ENCODE results near the gene RNF44. TPM values are rescaled to one million over a fixed set of nuclear protein-coding genes. Genes with fewer than 3 reads are reported as not detected.

RNF44 gene
- total and polyA plus RNA-seq, 7 donors, result 7.6 to 64.0 (median 15.0) TPM

- H3K4me3 ChIP-seq, result no peak overlapping the region
- DNase-seq, result no peak
- H3K27me3 ChIP-seq, result peaks cover 0 to 29% (median 0%) of the 10 kb centered on the region in 3 donors
- no peak overlapping the region for H3K27ac ChIP-seq
- no peak for TF ChIP-seq POLR2AphosphoS5 (IDR thresholded peaks at IDR 0.05)
- no peak for TF ChIP-seq CTCF (IDR thresholded peaks at IDR 0.05)
- TF ChIP-seq EP300 (IDR thresholded peaks at IDR 0.05), result no peak
- TF ChIP-seq POLR2A (IDR thresholded peaks at IDR 0.05), result no peak
- no peaks in the 10 kb centered on the region for H3K36me3 ChIP-seq
- intact Hi-C loops (cut with DNase I), result no loop called here
- no peaks in the 10 kb centered on the region for H3K4me1 ChIP-seq
- 85 to 89% methylated on average over 6 of the region's 6 CpGs for WGBS, 2 donors
- no peaks in the 10 kb centered on the region for H3K9me3 ChIP-seq
Measured at GRCh38 chr5:176565760-176566288, 28.6 kb upstream of the RNF44 start.

GRCh38 chr5:176564002-176564401 is 26.8 kb upstream of the RNF44 start:
- Histone ChIP-seq H3K36me3 (no peaks in the 10 kb centered on the region), H3K4me3 (no peak overlapping the region), H3K9me3 (no peaks in the 10 kb centered on the region), H3K27me3 (peaks cover 0 to 25% (median 0%) of the 10 kb centered on the region in 3 donors), H3K4me1 (no peaks in the 10 kb centered on the region), H3K27ac (no peak overlapping the region)
- DNase-seq, result no peak
- WGBS, 2 donors, result 90 to 91% methylated on average over 10 of the region's 10 CpGs
- TF ChIP-seq POLR2AphosphoS5 (IDR thresholded peaks at IDR 0.05), result no peak
- TF ChIP-seq POLR2A (IDR thresholded peaks at IDR 0.05), result no peak
- intact Hi-C loops (cut with DNase I), result no loop called here

- intact Hi-C loops (cut with DNase I), result no loop called here
- H3K9me3 ChIP-seq, result no peaks in the 10 kb centered on the region
- TF ChIP-seq POLR2AphosphoS5 (IDR thresholded peaks at IDR 0.05) (no peak), POLR2A (IDR thresholded peaks at IDR 0.05) (no peak), CTCF (IDR thresholded peaks at IDR 0.05) (no peak), EP300 (IDR thresholded peaks at IDR 0.05) (no peak)
- H3K36me3 ChIP-seq, result no peaks in the 10 kb centered on the region
- H3K27me3 ChIP-seq, result peaks cover 0 to 13% (median 0%) of the 10 kb centered on the region in 3 donors
- WGBS, 2 donors, result 76 to 85% methylated on average over 10 of the region's 10 CpGs
- H3K4me1 ChIP-seq, result no peaks in the 10 kb centered on the region
- H3K4me3 ChIP-seq, result no peak overlapping the region
- H3K27ac ChIP-seq, result no peak overlapping the region
- DNase-seq, result no peak
Measured at GRCh38 chr5:176562189-176562588, 25.0 kb upstream of the RNF44 start.

GRCh38 chr5:176561259-176561658 is 24.1 kb upstream of the RNF44 start:
- TF ChIP-seq POLR2AphosphoS5 (IDR thresholded peaks at IDR 0.05) (no peak), EP300 (IDR thresholded peaks at IDR 0.05) (no peak), CTCF (IDR thresholded peaks at IDR 0.05) (no peak), POLR2A (IDR thresholded peaks at IDR 0.05) (no peak)
- DNase-seq, result no peak
- intact Hi-C loops (cut with DNase I), result no loop called here

GRCh38 chr5:176560364-176560763 is 23.2 kb upstream of the RNF44 start:
- no peak overlapping the region for H3K4me3 ChIP-seq
- WGBS, 2 donors, result 69 to 79% methylated on average over 8 of the region's 8 CpGs
- TF ChIP-seq EP300 (IDR thresholded peaks at IDR 0.05), result no peak
- no peaks in the 10 kb centered on the region for H3K4me1 ChIP-seq
- H3K36me3 ChIP-seq, result no peaks in the 10 kb centered on the region
- intact Hi-C loops (cut with DNase I), result no loop called here
- no peak overlapping the region for H3K27ac ChIP-seq
- peaks cover 0 to 7% (median 0%) of the 10 kb centered on the region in 3 donors for H3K27me3 ChIP-seq
- H3K9me3 ChIP-seq, result no peaks in the 10 kb centered on the region
- DNase-seq, result no peak

More at GRCh38 chr5:176561259-176561658, 24.1 kb upstream of the RNF44 start:
- Histone ChIP-seq H3K27me3 (peaks cover 0 to 7% (median 0%) of the 10 kb centered on the region in 3 donors), H3K27ac (no peak overlapping the region), H3K4me3 (no peak overlapping the region), H3K4me1 (no peaks in the 10 kb centered on the region), H3K36me3 (no peaks in the 10 kb centered on the region), H3K9me3 (no peaks in the 10 kb centered on the region)
- WGBS, 2 donors, result 90 to 91% methylated on average over 3 of the region's 3 CpGs

GRCh38 chr5:176559683-176560082 is 22.5 kb upstream of the RNF44 start:
- TF ChIP-seq POLR2AphosphoS5 (IDR thresholded peaks at IDR 0.05) (no peak), EP300 (IDR thresholded peaks at IDR 0.05) (no peak), CTCF (IDR thresholded peaks at IDR 0.05) (no peak), POLR2A (IDR thresholded peaks at IDR 0.05) (no peak)
- no peak for DNase-seq
- Histone ChIP-seq H3K36me3 (no peaks in the 10 kb centered on the region), H3K27me3 (peaks cover 0 to 7% (median 0%) of the 10 kb centered on the region in 3 donors), H3K4me1 (no peaks in the 10 kb centered on the region), H3K27ac (no peak overlapping the region), H3K9me3 (no peaks in the 10 kb centered on the region), H3K4me3 (no peak overlapping the region)
- WGBS, 2 donors, result 28 to 41% methylated on average over 5 of the region's 5 CpGs
- intact Hi-C loops (cut with DNase I), result no loop called here

Data from sigmoid colon (tissue), 7 donors.